SU-DHL-6 (cell line): ENCODE measurements around the gene TENM4.

Source experiments
- EZH2phosphoT487 ChIP-seq: fragments of 200-600 bp; sonication (generic), shearing (Covaris generic); conservative IDR thresholded peaks from 2 replicates; pipeline ENCODE4 v1.6.1; 2018; ENCODE audit warnings: mild to moderate bottlenecking, antibody characterized with exemption, low read length, moderate library complexity, mixed read lengths
- TF ChIP-seq, protein P1 (sequence below): fragments of 200-600 bp; sonication (generic); IDR thresholded peaks from one replicate; pipeline ENCODE4 v1.5.1; 2017; ENCODE audit warnings: antibody characterized with exemption, mild to moderate bottlenecking, low read length, moderate library complexity; ENCODE audit not compliant: insufficient read depth, poor library complexity, severe bottlenecking

DNA sequence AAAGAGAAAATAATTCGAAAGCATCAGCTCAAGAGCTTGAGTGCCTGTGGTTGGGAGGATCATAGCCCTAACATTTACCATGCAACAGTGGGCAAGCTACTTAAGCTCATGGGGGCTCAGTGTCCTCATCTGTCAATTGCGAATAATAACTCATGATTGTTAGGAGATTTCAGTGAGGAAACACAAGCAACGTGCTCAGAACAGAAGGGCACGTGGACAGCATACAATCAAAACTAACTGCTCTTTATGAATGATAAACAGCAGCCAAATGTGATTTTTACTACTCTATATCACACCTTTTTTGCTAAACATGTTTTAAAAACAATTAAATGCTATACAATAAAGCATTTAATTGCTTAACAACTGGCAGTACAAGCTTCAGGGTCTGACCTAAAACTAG lies 556.1 kb downstream of the TENM4 start:
- TF ChIP-seq, protein P1, sequence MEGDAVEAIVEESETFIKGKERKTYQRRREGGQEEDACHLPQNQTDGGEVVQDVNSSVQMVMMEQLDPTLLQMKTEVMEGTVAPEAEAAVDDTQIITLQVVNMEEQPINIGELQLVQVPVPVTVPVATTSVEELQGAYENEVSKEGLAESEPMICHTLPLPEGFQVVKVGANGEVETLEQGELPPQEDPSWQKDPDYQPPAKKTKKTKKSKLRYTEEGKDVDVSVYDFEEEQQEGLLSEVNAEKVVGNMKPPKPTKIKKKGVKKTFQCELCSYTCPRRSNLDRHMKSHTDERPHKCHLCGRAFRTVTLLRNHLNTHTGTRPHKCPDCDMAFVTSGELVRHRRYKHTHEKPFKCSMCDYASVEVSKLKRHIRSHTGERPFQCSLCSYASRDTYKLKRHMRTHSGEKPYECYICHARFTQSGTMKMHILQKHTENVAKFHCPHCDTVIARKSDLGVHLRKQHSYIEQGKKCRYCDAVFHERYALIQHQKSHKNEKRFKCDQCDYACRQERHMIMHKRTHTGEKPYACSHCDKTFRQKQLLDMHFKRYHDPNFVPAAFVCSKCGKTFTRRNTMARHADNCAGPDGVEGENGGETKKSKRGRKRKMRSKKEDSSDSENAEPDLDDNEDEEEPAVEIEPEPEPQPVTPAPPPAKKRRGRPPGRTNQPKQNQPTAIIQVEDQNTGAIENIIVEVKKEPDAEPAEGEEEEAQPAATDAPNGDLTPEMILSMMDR: no peak
- TF ChIP-seq EZH2phosphoT487: no peak
